Suprapubic skin (tissue), 4 donors: ENCODE data around the gene STK24.

Experiments
- POLR2A ChIP-seq, 2 donors: fragments of 450-650 bp; IDR thresholded peaks; one replicate each; pipeline ENCODE4 v1.6.1; 2017; ENCODE audit warnings: antibody characterized with exemption in 2 of 2, mild to moderate bottlenecking in 2 of 2, moderate library complexity in 2 of 2
- POLR2AphosphoS5 ChIP-seq, 3 donors: sonication (generic); formaldehyde crosslinking; IDR thresholded peaks; one replicate each; pipeline ENCODE4 v1.6.1; 2017; ENCODE audit warnings: antibody characterized with exemption in 3 of 3
- TF ChIP-seq, protein P1 (sequence below), 2 donors: fragments of 200-600 bp in 1 of 2; fragments of 450-650 bp in 1 of 2; sonication (generic) in 1 of 2; IDR thresholded peaks; one replicate each; pipeline ENCODE4 v1.5.1; 2016 to 2019; ENCODE audit warnings: antibody characterized with exemption in 2 of 2, mild to moderate bottlenecking in 1 of 2, moderate library complexity in 1 of 2

- TF ChIP-seq POLR2A (IDR thresholded peaks at IDR 0.05) (no peak), POLR2AphosphoS5 (IDR thresholded peaks at IDR 0.05) (no peak)
- TF ChIP-seq, protein P1, sequence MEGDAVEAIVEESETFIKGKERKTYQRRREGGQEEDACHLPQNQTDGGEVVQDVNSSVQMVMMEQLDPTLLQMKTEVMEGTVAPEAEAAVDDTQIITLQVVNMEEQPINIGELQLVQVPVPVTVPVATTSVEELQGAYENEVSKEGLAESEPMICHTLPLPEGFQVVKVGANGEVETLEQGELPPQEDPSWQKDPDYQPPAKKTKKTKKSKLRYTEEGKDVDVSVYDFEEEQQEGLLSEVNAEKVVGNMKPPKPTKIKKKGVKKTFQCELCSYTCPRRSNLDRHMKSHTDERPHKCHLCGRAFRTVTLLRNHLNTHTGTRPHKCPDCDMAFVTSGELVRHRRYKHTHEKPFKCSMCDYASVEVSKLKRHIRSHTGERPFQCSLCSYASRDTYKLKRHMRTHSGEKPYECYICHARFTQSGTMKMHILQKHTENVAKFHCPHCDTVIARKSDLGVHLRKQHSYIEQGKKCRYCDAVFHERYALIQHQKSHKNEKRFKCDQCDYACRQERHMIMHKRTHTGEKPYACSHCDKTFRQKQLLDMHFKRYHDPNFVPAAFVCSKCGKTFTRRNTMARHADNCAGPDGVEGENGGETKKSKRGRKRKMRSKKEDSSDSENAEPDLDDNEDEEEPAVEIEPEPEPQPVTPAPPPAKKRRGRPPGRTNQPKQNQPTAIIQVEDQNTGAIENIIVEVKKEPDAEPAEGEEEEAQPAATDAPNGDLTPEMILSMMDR (IDR thresholded peaks at IDR 0.05) = no peak
Measured at GRCh38 chr13:98563071-98563470, 13.8 kb downstream of the STK24 start.
